ENCODE results near the gene LRRC31.

The LRRC31 gene

GRCh38 chr3:169869484-169870220 is at the start of gene LRRC31:
TSS of gene LRRC31 (minus strand) at chr3:169869935. CDS start at chr3:169869807, 128 bp downstream.
- DNase-seq (ENCODE audit: low read depth) = no peak

- DNase-seq (ENCODE audit: low read depth) = peak; percentile 9
These were observed 44.6 kb upstream of the LRRC31 start for GRCh38 chr3:169914321-169914720.

GRCh38 chr3:169913323-169913722 is 43.6 kb upstream of the LRRC31 start:
- DNase-seq (ENCODE audit: low read depth) = no peak

DNA sequence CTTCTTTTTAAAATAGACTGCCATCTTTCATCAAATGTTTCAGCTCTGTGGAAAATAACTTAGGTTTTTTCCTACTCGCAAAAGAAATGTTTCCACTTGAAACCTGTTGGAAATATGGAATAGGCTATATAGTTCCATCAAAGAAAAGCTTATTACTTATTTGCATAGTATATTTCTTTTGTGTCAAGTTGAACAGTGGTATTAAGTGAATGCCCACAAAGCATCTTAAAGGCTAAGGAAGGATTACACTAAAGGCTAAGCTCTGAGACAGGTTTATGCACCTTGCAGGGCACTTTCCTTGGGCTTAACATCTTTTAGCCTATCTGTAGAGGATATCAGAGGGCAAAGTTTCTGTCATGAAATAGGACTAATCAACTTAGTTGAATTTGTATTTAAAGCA is 41.5 kb upstream of the LRRC31 start, which contains the start of gene SAMD7:
Gene SAMD7, plus strand, starts transcription at position 301 of the 400 bp plus-strand sequence. CDS start 7,927 bp downstream, outside the sequence.
- DNase-seq (ENCODE audit: low read depth) = no peak

GRCh38 chr3:169907944-169908343 is 38.2 kb upstream of the LRRC31 start:
- no peak for DNase-seq (ENCODE audit: low read depth)

GRCh38 chr3:169907476-169907875 is 37.7 kb upstream of the LRRC31 start:
- DNase-seq (ENCODE audit: low read depth) = no peak

DNA sequence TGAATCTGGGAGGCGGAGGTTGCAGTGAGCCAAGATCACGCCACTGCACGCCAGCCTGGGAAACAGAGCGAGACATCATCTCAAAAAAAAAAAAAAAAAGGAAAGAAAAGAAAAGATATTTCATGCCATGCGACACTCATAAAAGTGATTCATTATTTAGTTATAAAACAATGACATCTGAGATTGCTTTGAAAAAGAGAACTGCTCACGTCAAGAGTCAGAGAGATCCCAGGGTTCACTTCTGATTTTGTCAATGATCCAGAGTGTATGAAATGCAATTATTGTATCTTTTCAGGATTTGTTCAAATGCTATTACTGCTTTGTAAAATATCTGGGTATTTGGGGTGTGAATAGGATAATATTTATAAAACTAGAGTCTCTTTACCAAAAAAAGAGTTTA is 35.7 kb upstream of the LRRC31 start:
- no peak for DNase-seq (ENCODE audit: low read depth)

- no peak for DNase-seq (ENCODE audit: low read depth)
These were observed 31.7 kb upstream of the LRRC31 start for GRCh38 chr3:169901453-169901852.

- DNase-seq (ENCODE audit: low read depth) = no peak
These were observed 27.5 kb upstream of the LRRC31 start for GRCh38 chr3:169897284-169897683.

DNA sequence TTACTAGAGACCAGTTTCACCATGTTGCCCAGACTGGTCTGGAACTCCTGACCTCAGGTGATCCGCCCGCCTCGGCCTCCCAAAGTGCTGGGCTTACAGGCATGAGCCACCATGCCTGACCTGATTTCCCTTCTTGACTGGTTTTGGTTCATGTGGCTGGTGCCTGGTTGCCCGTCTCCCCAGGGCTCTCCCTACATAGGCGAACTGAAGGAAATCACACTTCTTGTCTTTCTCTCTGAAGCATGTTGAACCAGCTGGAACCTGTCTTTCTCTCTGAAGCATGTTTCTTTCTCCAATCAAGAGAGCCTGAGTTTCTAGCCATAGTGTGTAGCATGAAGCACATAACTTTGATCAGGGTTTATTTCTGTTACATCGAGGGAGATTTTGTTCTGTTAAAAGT is 25.3 kb upstream of the LRRC31 start:
- DNase-seq (ENCODE audit: low read depth) = no peak

- DNase-seq (ENCODE audit: low read depth) = no peak
These were observed 24.4 kb upstream of the LRRC31 start for GRCh38 chr3:169894110-169894509.

- no peak for DNase-seq (ENCODE audit: low read depth)
These were observed 22.2 kb upstream of the LRRC31 start for GRCh38 chr3:169891886-169892285.

DNA sequence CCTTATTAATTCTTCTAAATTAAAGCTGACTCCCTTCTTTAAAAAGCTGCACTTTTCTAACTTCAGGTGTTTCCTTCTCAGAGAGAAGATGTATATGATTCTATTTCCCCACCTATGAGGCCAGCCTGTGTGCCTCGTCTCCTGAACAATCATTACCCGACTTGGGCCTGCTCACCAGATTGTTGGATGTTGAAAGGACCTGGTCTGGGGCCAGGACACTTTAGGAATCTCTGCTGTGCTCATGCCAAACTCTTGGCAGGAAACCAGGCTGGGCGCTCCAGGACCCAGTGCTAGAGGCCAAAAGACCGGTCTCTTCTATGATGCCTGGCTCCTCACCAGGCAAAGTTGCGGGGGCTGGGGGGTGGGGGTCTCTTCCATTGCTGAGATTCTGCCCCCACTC is 16.9 kb upstream of the LRRC31 start:
- DNase-seq (ENCODE audit: low read depth) = peak; percentile 52

DNA sequence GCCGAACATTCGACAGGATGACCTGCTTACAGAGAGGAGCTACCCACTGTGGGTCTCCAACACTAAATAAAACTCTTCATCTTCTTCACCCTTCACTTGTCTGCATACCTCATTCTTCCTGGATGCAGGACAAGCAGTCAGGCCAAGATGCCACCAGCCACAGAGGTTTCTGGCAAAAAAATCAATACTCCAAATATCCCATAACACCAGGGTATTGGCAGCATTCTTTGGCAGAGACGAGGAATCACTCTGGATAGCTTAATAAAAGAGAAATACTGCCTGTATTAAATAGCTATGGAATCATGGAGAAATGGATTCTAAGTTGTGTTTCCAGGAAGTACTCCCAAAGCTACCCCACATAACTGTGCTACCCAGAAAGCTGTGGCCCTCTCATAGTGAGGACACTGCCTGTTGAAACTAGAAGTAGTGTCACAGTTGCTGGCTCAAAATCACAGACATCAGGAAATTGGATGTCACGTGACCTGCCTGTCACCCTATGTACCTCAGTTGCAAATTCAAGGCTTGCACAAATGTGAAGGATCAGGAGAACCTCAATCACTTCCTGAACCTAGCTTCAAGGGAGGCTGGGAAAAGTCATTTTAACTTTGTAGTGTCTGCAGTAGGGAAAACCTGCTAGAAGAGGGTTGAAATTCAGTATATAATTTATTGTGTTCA is 11.0 kb upstream of the LRRC31 start:
- no peak for DNase-seq (ENCODE audit: low read depth)

- DNase-seq (ENCODE audit: low read depth) = no peak
These were observed 10.3 kb upstream of the LRRC31 start for GRCh38 chr3:169879845-169880575.

DNA sequence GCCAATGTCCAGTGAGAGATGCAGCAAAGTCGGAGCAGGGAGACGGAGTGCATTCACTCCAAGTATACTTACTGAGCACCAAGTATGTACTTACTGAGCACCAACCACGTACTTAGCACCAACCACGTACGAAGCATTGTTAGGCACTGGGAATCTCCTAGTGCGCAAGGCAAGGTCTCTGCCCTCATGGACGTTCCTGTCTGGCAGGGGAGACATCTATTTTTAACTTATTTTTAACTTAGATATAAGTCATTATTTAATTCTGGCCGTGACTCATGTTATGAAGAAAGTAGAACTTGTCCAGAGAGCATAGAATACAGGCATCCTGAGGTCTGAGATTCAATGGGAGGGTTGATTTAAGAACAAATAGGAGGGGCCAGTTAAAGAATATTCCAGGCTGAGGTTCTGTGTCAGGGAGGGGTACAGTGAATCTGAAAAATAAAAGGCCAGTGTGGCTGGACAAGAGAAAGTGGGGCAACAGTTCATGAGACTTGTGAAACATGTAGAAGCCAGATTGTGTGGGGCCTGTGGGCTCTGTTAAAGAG is 9.3 kb upstream of the LRRC31 start:
- DNase-seq (ENCODE audit: low read depth) = no peak

DNA sequence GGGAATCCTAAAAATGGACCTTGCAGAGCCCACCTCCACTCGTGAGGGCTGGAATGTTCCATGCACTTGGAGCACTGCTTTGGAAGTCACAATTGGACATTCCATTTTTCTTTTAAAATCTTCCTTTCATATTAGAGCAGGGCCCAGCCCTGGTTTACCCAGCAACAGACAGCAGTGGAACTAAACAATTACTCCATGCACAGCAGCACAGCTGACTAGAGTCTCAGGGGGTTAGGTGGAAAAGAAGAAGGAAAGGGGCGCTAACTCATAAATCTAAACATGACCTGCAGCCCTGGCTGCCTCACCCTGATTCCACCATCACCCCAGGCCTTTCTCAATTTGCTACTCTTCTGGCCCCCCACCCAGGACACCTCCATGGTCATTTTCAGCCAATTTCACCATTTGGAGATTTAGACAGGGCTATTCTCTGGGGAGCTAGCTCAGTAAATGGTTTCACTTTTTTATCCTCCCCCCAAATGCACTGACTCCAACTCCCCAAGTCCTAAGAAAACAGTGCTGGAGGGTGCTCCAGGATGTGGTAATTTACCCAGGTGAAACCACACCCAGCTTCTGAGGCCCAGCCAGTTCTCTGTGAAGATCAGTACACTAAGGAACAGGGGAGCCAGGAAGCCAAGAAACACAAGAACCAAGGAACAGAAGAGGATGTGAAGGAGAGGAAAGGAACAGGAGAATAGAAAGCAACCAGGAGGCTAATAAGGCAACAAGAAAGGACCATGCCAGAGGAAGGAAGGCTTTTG is 1.6 kb upstream of the LRRC31 start:
- DNase-seq (ENCODE audit: low read depth) = no peak

GRCh38 chr3:169868369-169868768 is 1.4 kb downstream of the LRRC31 start:
- no peak for DNase-seq (ENCODE audit: low read depth)

DNA sequence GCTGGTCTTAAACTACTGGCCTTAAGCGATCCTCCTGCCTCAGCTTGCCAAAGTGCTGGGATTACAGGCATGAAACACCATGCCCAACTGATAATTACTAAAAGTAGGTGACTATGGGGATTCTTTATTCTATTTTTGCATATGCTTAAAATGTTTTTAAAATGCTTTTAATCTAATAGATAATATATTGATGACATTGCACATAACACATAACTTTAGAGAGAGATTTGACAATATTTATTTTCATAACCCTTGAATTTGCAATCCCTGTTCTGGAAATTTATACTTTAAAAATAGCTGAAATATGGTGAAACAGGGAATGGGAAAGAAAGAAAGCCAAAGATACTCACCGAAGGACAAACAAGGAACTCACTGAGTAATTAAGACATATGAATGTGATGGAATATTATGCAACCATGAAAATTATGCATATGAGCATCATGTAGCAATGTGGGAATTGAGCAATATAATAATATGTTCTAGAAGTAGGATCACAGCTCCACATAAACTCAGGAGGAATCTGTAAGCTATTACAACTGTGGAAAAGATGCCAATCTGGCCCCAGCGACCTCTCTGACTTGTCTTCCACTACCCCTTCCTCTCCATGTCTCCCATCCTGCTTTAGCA is 2.0 kb downstream of the LRRC31 start:
- DNase-seq (ENCODE audit: low read depth) = no peak

GRCh38 chr3:169865176-169865767 is 4.5 kb downstream of the LRRC31 start:
- DNase-seq (ENCODE audit: low read depth) = no peak

- DNase-seq (ENCODE audit: low read depth) = no peak
These were observed 5.5 kb downstream of the LRRC31 start for GRCh38 chr3:169864270-169864669.
